Measurements from ENCODE around the gene HORMAD2.

- TF ChIP-seq CTCF (IDR thresholded peaks at IDR 0.05) (no peak), FOXP4 (CRISPR knock-in tag; IDR thresholded peaks at IDR 0.05) (no peak)
Measured at GRCh38 chr22:30123463-30123862, 43.2 kb downstream of the HORMAD2 start.
